GM21526 (cell line): ENCODE measurements around the gene NSD1.
"Not testable (repeated sequence)": the region's sequence is repeated elsewhere in the genome, so short reads cannot be mapped to it uniquely, and the experiment has no call there.

Source experiments
- ATAC-seq: cut with Tn5 transposase; IDR thresholded peaks from one replicate; pipeline ENCODE4 v1.9.1; 2021; ENCODE audit warnings: moderate library complexity; ENCODE audit not compliant: unreplicated experiment, low FRiP score

The NSD1 gene

GRCh38 chr5:177163500-177163899 lies 29.9 kb downstream of the NSD1 start:
- no peak for ATAC-seq

GRCh38 chr5:177169271-177169670 lies 35.7 kb downstream of the NSD1 start:
- no peak for ATAC-seq

DNA sequence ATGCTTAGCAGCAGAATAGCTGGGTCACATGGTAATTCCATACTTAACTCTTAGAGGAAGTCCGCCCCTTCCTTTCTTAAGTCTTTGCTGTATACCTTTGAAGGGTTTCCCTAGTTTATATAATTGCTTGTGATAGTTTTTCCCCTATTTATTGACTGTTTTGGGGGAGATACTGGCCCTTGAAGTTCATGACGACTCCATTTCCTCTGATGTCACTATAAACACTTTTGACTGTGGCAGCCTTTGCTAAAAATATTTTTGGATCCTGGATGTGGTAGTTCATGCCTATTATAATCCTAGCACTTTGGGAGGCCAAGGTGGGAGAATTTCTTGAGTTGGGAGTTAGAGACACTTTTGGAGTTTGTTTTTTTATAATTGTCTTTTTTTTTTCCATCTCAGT lies 38.4 kb downstream of the NSD1 start:
- no peak for ATAC-seq

GRCh38 chr5:177175336-177175735 lies 41.8 kb downstream of the NSD1 start:
- no peak for ATAC-seq

DNA sequence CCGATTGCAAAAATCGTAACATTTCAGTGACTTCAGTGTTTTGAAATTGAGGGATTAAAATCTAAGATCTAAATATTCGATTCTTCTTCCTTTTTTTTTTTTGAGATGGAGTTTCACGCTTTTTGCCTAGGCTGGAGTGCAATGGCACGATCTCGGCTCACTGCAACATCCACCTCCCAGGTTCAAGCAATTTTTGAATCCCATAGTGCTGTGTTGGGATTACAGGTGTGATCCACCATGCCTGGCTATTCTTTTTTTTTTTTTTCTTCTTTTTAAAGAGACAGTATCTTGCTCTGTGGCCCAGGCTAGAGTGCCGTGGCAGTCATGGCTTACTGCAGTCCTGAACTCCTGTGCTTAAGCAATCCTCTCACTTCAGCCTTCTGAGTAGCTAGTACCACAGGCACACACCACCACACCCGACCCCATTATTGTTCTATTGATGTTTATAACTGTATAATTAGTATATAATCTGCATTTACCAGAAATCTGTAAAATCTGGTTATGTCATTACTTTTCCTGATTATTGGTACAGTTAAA lies 42.7 kb downstream of the NSD1 start:
- no peak for ATAC-seq

DNA sequence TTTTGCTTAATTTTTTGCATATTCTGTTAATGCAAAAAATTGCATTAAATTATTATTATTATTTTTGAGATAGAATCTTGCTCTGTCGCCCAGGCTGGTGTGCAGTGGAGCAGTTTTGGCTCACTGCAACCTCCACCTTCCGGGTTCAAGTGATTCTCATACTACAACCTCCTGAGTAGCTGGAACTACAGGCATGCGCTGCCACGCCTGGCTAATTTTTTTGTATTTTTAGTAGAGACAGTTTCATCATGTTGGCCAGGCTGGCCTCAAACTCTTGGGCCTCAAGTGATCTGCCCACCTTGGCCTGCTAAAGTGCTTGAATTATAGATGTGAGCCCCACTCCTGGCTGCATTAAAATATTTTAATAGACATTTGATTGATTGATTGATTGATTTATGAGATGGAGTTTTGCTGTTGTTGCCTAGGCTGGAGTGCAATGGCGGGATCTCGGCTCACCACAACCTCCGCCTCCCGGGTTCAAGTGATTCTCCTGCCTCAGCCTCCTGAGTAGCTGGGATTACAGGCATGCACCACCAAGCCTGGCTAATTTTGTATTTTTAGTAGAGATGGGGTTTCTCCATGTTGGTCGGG lies 44.4 kb downstream of the NSD1 start:
- ATAC-seq = not testable (repeated sequence)

GRCh38 chr5:177178733-177179304 lies 45.2 kb downstream of the NSD1 start:
- no peak for ATAC-seq

GRCh38 chr5:177179431-177179830 lies 45.9 kb downstream of the NSD1 start:
- no peak for ATAC-seq

- ATAC-seq = no peak
These were observed 49.6 kb downstream of the NSD1 start for GRCh38 chr5:177183142-177183541.

DNA sequence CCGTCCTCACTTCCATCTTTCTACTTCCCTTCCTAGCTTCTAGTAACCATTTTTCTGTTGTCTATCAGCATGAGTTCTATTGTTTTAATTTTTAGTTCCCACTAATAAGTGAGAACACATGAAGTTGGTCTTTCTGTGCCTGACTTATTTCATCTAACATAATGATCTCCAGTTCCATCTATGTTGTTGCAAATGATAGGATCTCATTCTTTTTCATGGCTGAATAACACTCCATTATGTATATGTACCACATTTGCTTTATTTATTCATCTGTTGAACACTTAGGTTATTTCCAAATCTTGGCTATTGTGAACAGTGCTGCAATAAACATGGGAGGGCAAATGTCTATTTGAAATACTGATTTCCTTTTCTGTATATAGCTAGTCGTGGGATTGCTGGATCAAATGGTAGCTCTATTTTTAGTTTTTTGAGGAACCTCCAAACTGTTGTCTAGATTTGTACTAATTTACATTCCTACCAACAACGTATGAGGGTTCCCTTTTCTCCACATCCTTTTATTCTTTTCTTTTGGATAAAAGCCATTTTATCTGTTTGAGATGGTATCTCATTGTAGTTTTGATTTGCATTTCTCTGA lies 50.3 kb downstream of the NSD1 start:
- no peak for ATAC-seq

DNA sequence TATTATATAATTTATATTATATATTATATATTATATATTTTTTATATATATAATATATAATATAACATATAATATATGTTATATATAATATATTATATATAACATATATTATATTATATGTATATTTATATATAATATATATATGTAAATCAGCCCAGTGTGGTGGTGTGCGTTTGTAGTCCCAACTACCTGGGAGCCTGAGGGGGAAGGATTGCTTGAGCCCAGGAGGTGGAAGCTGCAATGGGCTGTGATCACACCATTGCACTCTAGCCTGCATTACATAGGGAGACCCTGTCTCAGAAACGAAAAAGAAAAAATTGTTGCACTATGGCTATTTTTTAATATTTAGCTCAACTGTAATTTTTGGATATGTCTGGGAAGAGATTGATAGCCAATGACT lies 52.4 kb downstream of the NSD1 start:
- ATAC-seq = no peak

DNA sequence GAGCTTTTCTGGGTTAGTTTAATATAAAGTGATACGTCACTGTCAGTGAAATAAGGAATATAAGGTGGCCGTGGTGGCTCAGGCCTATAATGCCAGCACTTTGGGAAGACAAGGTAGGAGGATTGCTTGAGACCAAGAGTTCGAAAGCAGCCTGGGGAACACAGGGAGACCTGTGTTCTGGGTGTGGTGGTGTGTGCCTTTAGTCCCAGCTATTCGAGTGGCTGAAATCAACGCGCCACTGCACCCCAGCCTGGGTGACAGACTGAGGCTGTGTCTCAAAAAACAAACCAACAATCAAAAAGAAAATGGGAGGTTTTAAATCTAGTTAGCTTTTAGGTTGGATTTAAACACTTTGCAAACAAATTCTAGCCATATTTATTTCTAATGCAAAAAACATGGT lies 53.1 kb downstream of the NSD1 start:
- ATAC-seq = no peak

- no peak for ATAC-seq
These were observed 55.2 kb downstream of the NSD1 start for GRCh38 chr5:177188775-177189174.

- no peak for ATAC-seq
These were observed 55.8 kb downstream of the NSD1 start for GRCh38 chr5:177189416-177189815.

DNA sequence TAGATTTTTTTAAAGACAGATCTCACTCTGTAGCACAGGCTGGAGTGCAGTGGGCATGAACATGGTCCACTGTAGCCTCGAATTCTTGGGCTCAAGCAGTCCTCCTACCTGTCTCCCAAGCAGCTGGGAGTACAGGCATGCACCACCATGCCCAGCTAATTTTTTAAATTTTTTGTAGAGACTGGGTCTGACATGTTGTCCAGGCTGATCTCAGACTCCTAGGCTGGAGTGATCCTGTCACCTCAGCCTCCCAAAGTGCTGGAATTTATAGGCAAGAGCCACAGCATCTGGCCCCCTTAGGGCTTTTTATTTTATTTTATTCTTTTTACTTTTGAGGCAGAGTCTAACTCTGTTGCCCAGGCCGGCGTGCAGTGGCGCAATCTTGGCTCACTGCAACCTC lies 56.4 kb downstream of the NSD1 start:
- no peak for ATAC-seq

GRCh38 chr5:177194268-177194667 lies 60.7 kb downstream of the NSD1 start:
- no peak for ATAC-seq

- no peak for ATAC-seq
These were observed 61.9 kb downstream of the NSD1 start for GRCh38 chr5:177195307-177195952.

DNA sequence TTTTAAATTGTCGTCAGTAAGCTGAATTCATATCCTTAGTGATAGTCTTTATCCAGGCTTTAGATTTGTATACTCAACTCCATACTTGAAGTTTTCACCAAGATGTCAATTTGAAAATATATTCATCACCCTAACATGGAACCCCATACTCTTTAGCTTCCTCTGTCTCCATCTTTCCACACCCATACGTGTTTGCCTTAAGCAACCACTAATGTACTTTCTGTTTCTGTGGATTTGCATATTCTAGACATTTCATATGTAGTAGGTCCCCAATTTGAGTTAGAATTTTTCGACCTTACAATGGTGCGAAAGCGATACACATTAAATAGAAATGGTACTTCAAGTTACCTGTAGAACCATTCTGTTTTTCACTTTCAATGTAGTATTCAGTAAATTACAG lies 65.2 kb downstream of the NSD1 start:
- ATAC-seq = no peak

DNA sequence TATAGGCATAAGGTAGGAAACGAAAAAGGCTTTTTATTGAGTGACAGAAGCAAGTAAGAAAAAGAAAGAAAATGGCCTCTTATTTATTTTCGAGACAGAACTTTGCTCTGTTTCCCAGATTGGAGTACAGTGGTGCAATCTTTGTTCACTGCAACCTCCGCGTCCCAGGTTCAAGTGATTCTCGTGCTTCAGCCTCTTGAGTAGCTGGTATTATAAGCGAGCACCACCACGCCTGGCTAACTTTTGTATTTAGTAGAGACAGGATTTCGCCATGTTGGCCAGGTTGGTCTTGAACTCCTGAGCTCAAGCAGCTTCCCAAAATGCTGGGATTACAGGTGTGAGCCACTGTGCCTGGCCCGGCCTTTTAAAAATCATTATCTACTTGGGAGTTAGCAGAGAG lies 70.7 kb downstream of the NSD1 start:
- ATAC-seq = no peak

DNA sequence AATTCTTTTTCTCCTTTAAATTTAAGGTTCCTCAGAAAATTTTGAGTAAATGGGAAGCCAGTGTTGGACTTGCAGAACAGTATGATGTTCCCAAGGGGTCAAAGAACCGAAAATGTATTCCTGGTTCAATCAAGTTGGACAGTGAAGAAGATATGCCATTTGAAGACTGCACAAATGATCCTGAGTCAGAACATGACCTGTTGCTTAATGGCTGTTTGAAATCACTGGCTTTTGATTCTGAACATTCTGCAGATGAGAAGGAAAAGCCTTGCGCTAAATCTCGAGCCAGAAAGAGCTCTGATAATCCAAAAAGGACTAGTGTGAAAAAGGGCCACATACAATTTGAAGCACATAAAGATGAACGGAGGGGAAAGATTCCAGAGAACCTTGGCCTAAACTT lies 76.0 kb downstream of the NSD1 start:
- no peak for ATAC-seq

DNA sequence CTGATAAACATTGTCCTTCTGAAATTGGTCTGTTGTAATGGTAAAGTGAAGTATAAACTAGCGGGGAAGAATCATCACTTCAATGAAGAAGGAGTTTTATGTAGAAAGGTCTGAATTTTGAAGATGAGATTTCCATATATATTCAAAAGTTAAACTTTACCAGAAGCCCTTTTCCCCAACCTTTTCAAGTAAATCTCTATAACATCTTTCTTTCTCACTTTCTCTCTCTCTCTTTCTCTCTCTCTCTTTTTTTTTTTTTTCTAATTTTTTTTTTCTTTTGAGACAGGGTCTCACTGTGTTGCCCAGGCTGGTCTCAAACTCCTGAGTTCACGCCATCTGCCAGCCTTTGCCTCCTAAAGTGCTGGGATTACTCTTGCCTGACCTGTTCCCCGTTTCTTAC lies 78.7 kb downstream of the NSD1 start:
- no peak for ATAC-seq

DNA sequence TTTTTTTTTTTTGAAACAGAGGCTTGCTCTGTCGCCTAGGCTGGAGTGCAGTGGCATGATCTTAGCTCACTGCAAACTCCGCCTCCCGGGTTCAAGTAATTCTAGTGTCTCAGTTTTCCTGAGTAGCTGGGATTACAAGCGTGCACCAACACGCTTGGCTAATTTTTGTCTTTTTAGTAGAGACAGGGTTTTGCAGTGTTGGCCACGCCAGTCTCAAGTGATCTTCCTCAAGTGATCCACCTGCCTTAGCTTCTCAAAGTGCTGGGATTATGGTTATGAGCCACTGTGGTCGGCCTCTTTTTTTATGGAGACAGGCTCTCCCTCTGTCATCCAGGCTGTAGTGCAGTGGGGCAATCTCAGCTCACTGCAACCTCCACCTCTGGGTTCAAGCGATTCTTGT lies 87.0 kb downstream of the NSD1 start:
- no peak for ATAC-seq
